Hepatocyte (in vitro differentiated cells): ENCODE results near the gene PAPPA.

Source experiments
- CTCF ChIP-seq: fragments of 200-600 bp; sonication (generic); IDR thresholded peaks from 2 replicates; pipeline ENCODE4 v1.5.1; 2016; ENCODE audit warnings: antibody characterized with exemption, mild to moderate bottlenecking; ENCODE audit not compliant: poor library complexity
- EZH2 ChIP-seq: fragments of 200-600 bp; sonication (generic); IDR thresholded peaks from 2 replicates; pipeline ENCODE4 v1.6.1; 2016; ENCODE audit warnings: antibody characterized with exemption, mild to moderate bottlenecking, borderline replicate concordance
- EZH2phosphoT487 ChIP-seq: fragments of 200-600 bp; sonication (generic); IDR thresholded peaks from one replicate; pipeline ENCODE4 v1.6.1; 2018; ENCODE audit warnings: antibody characterized with exemption, mild to moderate bottlenecking, low read depth, moderate library complexity; ENCODE audit not compliant: unreplicated experiment, severe bottlenecking

GRCh38 chr9:116284518-116284917 is 130.9 kb downstream of the PAPPA start:
- TF ChIP-seq CTCF (no peak), EZH2 (no peak), EZH2phosphoT487 (no peak)
